Activated T-cell treated with anti-CD3 and anti-CD28 coated beads, Interleukin-2, amount 50 U/mL, for 24 hours (primary cell): Measurements from ENCODE around the gene STAM2.
A peak's percentile ranks its signal among the peaks of the same experiment; 100 is the strongest.
"Not testable (repeated sequence)": the region's sequence is repeated elsewhere in the genome, so short reads cannot be mapped to it uniquely, and the experiment has no call there.

Experiments
- DNase-seq: peaks from one replicate; pipeline ENCODE4 v3.0.0-alpha.2; 2020
- H3K27ac Mint-ChIP-seq: 2 replicates; pipeline ENCODE4 v1.8.0; 2020; ENCODE audit warnings: mild to moderate bottlenecking, mixed read lengths
- H3K27me3 Mint-ChIP-seq: 2 replicates; pipeline ENCODE4 v1.8.0; 2020; ENCODE audit warnings: mixed read lengths
- H3K36me3 Mint-ChIP-seq: 2 replicates; pipeline ENCODE4 v1.8.0; 2020; ENCODE audit warnings: low read depth, mixed read lengths
- H3K4me1 Mint-ChIP-seq: 2 replicates; pipeline ENCODE4 v1.8.0; 2020; ENCODE audit warnings: low read depth, mixed read lengths
- H3K4me3 Mint-ChIP-seq: 2 replicates; pipeline ENCODE4 v1.8.0; 2020; ENCODE audit warnings: mild to moderate bottlenecking, moderate library complexity, mixed read lengths
- H3K9me3 Mint-ChIP-seq: 2 replicates; pipeline ENCODE4 v1.8.0; 2020; ENCODE audit warnings: mixed read lengths

The STAM2 gene

DNA sequence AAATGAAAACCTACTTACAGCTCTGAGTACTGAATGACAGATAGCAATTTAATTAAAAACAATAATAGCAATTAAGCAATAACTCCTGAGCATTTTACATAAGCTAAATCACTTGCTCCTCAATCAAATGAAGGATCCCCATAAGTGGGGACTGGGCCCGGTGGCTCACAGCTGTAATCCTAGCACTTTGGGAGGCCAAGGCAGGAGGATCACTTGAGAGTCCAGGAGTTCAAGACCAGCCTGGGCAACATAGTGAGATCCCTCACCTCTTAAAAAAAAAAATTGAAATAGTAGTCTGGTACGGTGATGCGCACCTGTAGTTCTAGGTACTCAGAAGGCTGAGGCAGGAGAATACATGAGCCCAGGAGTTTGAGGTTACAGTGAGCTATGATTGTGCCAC is 13.4 kb downstream of the STAM2 start:
- Mint-ChIP-seq H3K4me1 (peaks cover 38% of the 10 kb centered on the region), H3K36me3 (peaks cover 29% of the 10 kb centered on the region), H3K4me3 (no peak overlapping the region), H3K27ac (no peak overlapping the region), H3K27me3 (no peaks in the 10 kb centered on the region), H3K9me3 (peaks cover 3% of the 10 kb centered on the region)
- DNase-seq = no peak

GRCh38 chr2:152161598-152161997 is 14.0 kb downstream of the STAM2 start:
- Mint-ChIP-seq H3K4me3 (no peak overlapping the region), H3K27ac (no peak overlapping the region), H3K36me3 (peaks cover 33% of the 10 kb centered on the region), H3K9me3 (peaks cover 3% of the 10 kb centered on the region), H3K4me1 (peaks cover 37% of the 10 kb centered on the region), H3K27me3 (no peaks in the 10 kb centered on the region)
- no peak for DNase-seq

GRCh38 chr2:152160378-152160777 is 15.2 kb downstream of the STAM2 start:
- H3K9me3 Mint-ChIP-seq, DNase-seq, H3K4me3 Mint-ChIP-seq, H3K27me3 Mint-ChIP-seq, H3K27ac Mint-ChIP-seq: not testable (repeated sequence)
- Mint-ChIP-seq H3K36me3 (peaks cover 34% of the 10 kb centered on the region), H3K4me1 (peaks cover 31% of the 10 kb centered on the region)

GRCh38 chr2:152157253-152157652 is 18.3 kb downstream of the STAM2 start:
- Mint-ChIP-seq H3K36me3 (peaks cover 35% of the 10 kb centered on the region), H3K27ac (no peak overlapping the region), H3K27me3 (no peaks in the 10 kb centered on the region), H3K4me3 (no peak overlapping the region), H3K4me1 (peaks cover 35% of the 10 kb centered on the region), H3K9me3 (peaks cover 3% of the 10 kb centered on the region)
- no peak for DNase-seq

- no peak overlapping the region for H3K4me3 Mint-ChIP-seq
- peaks cover 3% of the 10 kb centered on the region for H3K9me3 Mint-ChIP-seq
- peaks cover 32% of the 10 kb centered on the region for H3K36me3 Mint-ChIP-seq
- H3K27ac Mint-ChIP-seq = no peak overlapping the region
- H3K4me1 Mint-ChIP-seq = peaks cover 36% of the 10 kb centered on the region
- no peak for DNase-seq
- no peaks in the 10 kb centered on the region for H3K27me3 Mint-ChIP-seq
These were observed 20.4 kb downstream of the STAM2 start for GRCh38 chr2:152155209-152155608.

DNA sequence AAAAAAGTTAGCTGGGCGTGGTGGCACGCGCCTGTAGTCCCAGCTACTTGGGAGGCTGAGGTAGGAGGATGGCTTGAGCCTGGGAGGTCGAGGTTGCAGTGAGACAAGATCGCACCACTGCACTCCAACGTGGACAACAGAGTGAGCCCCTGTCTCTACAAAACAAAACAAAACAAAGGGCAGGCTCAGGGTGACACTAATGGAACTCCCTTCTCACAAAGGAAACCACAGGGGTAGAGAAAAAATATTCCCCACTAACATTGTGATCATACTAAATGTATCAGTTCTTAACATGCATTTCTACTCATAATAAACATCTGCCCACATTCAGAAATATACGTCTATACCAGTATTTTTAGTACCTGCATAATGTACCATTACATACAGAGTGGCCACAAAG is 21.1 kb downstream of the STAM2 start:
- Mint-ChIP-seq H3K9me3 (peaks cover 3% of the 10 kb centered on the region), H3K27ac (no peak overlapping the region), H3K4me1 (peaks cover 33% of the 10 kb centered on the region), H3K36me3 (peaks cover 34% of the 10 kb centered on the region), H3K4me3 (no peak overlapping the region), H3K27me3 (no peaks in the 10 kb centered on the region)
- DNase-seq = no peak

DNA sequence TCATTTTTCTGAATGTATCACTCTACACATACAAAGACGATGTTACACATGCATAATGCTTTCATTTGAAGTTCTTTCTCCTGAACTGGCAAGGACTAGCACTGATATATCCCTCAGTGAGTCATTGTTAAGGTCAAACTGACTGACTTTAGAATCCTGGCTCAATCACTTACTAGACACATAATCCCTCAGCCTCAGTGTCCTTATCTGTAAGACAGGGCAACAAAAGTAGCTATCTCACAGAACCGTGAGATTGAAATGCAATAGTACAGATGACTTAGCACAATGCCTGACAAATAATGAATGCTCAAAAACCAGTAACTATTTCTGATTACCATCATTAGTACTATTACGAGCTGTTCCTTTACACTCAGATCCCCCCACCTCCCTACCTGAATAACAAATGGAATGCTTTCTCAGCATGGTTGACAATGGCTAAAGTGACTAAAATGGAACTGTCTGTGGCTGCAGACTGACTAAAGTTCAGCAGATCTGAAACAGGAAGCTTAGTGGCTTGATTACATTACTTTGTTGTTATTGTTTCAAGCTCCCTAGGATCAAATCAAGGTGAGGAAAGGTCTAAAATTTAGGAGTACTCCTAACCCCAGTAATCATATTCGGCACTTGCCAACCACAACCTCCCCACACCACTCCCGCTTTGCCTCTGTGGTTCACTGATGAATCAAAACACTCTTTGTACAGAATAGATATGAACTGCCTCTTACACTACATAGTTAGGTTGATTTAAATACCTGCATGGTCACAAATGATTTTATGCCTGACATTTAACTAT is 40.9 kb downstream of the STAM2 start:
- H3K9me3 Mint-ChIP-seq = no peaks in the 10 kb centered on the region
- no peaks in the 10 kb centered on the region for H3K27me3 Mint-ChIP-seq
- H3K27ac Mint-ChIP-seq = peak overlapping the region; percentile 9
- no peak overlapping the region for H3K4me3 Mint-ChIP-seq
- H3K4me1 Mint-ChIP-seq = peaks cover 12% of the 10 kb centered on the region
- H3K36me3 Mint-ChIP-seq = peaks cover 50% of the 10 kb centered on the region
- DNase-seq = no peak

- peaks cover 57% of the 10 kb centered on the region for H3K36me3 Mint-ChIP-seq
- no peak overlapping the region for H3K27ac Mint-ChIP-seq
- H3K9me3 Mint-ChIP-seq = no peaks in the 10 kb centered on the region
- peaks cover 12% of the 10 kb centered on the region for H3K4me1 Mint-ChIP-seq
- DNase-seq = no peak
- no peaks in the 10 kb centered on the region for H3K27me3 Mint-ChIP-seq
- no peak overlapping the region for H3K4me3 Mint-ChIP-seq
These were observed 43.3 kb downstream of the STAM2 start for GRCh38 chr2:152132306-152132705.

DNA sequence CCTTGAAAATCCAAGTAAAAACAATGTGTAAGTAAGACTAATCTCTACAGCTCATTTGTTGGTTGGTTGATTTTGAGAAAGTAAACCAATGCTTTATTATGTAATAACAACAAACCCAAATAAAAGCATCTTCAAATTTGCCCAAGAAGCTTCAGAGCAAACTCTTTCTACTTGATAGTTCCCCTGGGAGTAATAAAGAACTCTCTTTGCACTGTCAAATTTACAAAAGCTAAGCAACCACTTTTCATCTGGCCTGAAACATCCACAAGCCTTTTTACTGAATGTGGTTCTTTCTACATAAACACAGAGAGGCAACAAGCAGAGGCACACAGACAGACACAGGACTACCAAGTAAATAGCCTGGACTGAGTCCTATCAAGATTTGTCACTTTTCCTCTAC is 47.9 kb downstream of the STAM2 start:
- H3K27ac Mint-ChIP-seq = no peak overlapping the region
- H3K4me1 Mint-ChIP-seq = peaks cover 1% of the 10 kb centered on the region
- no peak overlapping the region for H3K4me3 Mint-ChIP-seq
- H3K9me3 Mint-ChIP-seq = no peaks in the 10 kb centered on the region
- H3K36me3 Mint-ChIP-seq = peaks cover 68% of the 10 kb centered on the region
- DNase-seq = no peak
- no peaks in the 10 kb centered on the region for H3K27me3 Mint-ChIP-seq

GRCh38 chr2:152126664-152127063 is 48.9 kb downstream of the STAM2 start:
- no peak overlapping the region for H3K27ac Mint-ChIP-seq
- H3K4me3 Mint-ChIP-seq = no peak overlapping the region
- H3K27me3 Mint-ChIP-seq = no peaks in the 10 kb centered on the region
- H3K4me1 Mint-ChIP-seq = peaks cover 1% of the 10 kb centered on the region
- H3K9me3 Mint-ChIP-seq = no peaks in the 10 kb centered on the region
- peaks cover 65% of the 10 kb centered on the region for H3K36me3 Mint-ChIP-seq
- no peak for DNase-seq

DNA sequence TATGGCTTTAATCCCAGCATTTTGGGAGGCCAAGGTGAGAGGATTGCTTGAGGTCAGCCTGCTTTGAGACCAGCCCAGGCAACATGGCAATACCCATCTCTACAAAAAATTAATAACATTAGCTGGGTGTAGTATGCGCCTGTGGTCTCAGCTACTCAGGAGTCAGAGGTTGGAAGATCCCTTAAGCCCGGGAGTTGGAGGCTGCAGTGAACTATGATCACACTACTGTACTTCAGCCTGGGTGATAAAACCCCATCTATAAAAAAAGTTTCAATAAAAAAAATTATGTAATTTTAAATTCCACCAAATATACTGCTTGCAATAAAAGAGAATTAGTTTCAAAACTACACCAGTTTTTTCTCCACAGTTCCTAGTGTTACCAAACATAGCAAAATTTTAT is 53.4 kb downstream of the STAM2 start:
- H3K27ac Mint-ChIP-seq = no peak overlapping the region
- H3K4me3 Mint-ChIP-seq = no peak overlapping the region
- H3K9me3 Mint-ChIP-seq = no peaks in the 10 kb centered on the region
- peaks cover 1% of the 10 kb centered on the region for H3K4me1 Mint-ChIP-seq
- DNase-seq = no peak
- H3K27me3 Mint-ChIP-seq = no peaks in the 10 kb centered on the region
- peaks cover 56% of the 10 kb centered on the region for H3K36me3 Mint-ChIP-seq

DNA sequence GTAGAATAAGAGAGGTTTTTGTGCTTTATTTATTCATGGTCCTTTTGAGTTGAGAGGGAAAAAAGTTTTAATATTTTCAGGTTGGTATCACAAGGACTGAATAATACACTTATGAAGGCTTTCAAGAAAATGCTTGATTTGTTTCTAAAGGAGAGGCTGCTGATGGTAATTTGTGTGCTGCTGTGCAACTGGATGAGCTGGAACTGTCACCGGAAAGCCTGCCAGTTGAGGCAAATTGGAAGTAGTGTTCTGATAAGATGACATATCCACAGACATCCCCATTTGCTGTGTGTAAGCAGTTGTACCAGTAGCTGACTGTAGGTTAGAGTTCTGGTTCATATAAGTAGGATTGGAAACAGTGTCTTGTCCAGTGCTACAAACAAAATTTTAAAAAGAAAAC is 55.1 kb downstream of the STAM2 start:
- Mint-ChIP-seq H3K4me1 (no peaks in the 10 kb centered on the region), H3K27ac (no peak overlapping the region), H3K4me3 (no peak overlapping the region), H3K9me3 (no peaks in the 10 kb centered on the region), H3K36me3 (peaks cover 60% of the 10 kb centered on the region), H3K27me3 (no peaks in the 10 kb centered on the region)
- no peak for DNase-seq

DNA sequence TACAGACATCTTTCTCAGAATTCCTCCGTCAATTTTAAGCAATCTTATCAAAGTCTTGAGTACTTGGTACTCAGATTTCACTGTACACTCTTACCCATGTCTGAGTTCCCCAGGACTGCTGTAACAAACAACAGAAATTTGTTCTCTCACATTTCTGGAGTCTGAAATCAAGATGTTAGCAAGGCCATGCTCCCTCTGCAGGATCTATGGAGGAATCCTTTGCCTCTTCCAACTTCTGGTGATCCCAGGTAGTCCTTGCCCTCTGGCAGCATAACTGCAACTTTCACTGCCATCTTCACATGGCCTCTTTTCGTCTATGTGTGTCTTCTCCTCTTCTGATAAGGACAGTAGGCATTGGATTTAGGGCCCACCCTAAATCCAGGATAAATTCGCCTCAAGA is 59.6 kb downstream of the STAM2 start:
- H3K36me3 Mint-ChIP-seq = peaks cover 25% of the 10 kb centered on the region

GRCh38 chr2:152114366-152114765 is 61.2 kb downstream of the STAM2 start:
- Mint-ChIP-seq H3K4me3 (no peak overlapping the region), H3K4me1 (no peaks in the 10 kb centered on the region), H3K27ac (no peak overlapping the region), H3K36me3 (peaks cover 12% of the 10 kb centered on the region), H3K9me3 (peaks cover 4% of the 10 kb centered on the region), H3K27me3 (no peaks in the 10 kb centered on the region)
- DNase-seq = no peak

More for the DNA sequence above, 59.6 kb downstream of the STAM2 start:
- Mint-ChIP-seq H3K27me3 (no peaks in the 10 kb centered on the region), H3K9me3 (peaks cover 4% of the 10 kb centered on the region), H3K4me1 (no peaks in the 10 kb centered on the region), H3K4me3 (no peak overlapping the region), H3K27ac (no peak overlapping the region)
- no peak for DNase-seq

GRCh38 chr2:152107140-152107539 is 68.4 kb downstream of the STAM2 start:
- not testable (repeated sequence) for H3K4me3 Mint-ChIP-seq, H3K4me1 Mint-ChIP-seq, H3K27ac Mint-ChIP-seq, DNase-seq, H3K9me3 Mint-ChIP-seq, H3K36me3 Mint-ChIP-seq
- peaks cover 11% of the 10 kb centered on the region for H3K27me3 Mint-ChIP-seq

DNA sequence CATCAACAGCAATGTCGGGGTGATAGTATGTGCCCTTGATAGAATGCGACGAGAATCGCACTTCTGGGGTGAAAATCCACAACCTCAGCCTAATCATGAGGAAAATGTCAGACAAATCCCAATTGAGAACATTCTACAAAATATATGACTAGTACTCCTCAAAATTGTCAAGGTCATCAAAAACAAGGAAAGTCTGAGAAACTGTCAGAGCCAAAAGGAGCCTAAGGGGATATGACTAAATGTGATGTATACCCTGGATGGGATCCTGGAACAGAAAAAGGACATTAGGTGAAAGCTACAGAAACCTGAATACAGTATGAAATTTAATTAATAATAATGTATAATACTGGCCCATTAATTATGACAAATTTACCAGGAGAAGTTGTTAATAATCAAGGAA is 69.1 kb downstream of the STAM2 start:
- no peak for DNase-seq
- no peak overlapping the region for H3K27ac Mint-ChIP-seq
- H3K9me3 Mint-ChIP-seq = no peaks in the 10 kb centered on the region
- H3K36me3 Mint-ChIP-seq = no peaks in the 10 kb centered on the region
- peaks cover 18% of the 10 kb centered on the region for H3K27me3 Mint-ChIP-seq
- H3K4me1 Mint-ChIP-seq = no peaks in the 10 kb centered on the region
- H3K4me3 Mint-ChIP-seq = no peak overlapping the region
